Tibial nerve (tissue), 4 donors: Measurements from ENCODE around the gene C1orf174. TPM values are rescaled to one million over a fixed set of nuclear protein-coding genes. Genes with fewer than 3 reads are reported as not detected.
A peak's percentile ranks its signal among the peaks of the same experiment; 100 is the strongest.

Experiments
- DNase-seq, 2 donors: peaks; one replicate each; pipeline ENCODE4 v3.0.0-alpha.2; 2019; ENCODE audit warnings: low spot score in 2 of 2
- H3K27ac ChIP-seq, 4 donors: fragments of 200-600 bp; sonication (generic) in 3 of 4; one replicate each; pipeline ENCODE4 v1.5.1; 2017 to 2019; ENCODE audit warnings: mild to moderate bottlenecking in 1 of 4
- H3K27me3 ChIP-seq, 2 donors: fragments of 200-600 bp; sonication (generic) in 1 of 2; one replicate each; pipeline versions ENCODE4 v1.5.1 to v1.6.0; 2017 to 2019
- H3K36me3 ChIP-seq, 3 donors: fragments of 200-600 bp; sonication (generic); one replicate each; pipeline ENCODE4 v1.5.1; 2018 to 2019
- H3K4me1 ChIP-seq, 4 donors: fragments of 200-600 bp; sonication (generic) in 3 of 4; one replicate each; pipeline ENCODE4 v1.5.1; 2017 to 2019
- H3K4me3 ChIP-seq, 4 donors: fragments of 200-600 bp; sonication (generic) in 3 of 4; one replicate each; pipeline ENCODE4 v1.5.1; 2017 to 2019; ENCODE audit warnings: mild to moderate bottlenecking in 1 of 4, moderate library complexity in 1 of 4
- H3K9me3 ChIP-seq, 4 donors: fragments of 200-600 bp; sonication (generic) in 3 of 4; one replicate each; pipeline ENCODE4 v1.5.1; 2017 to 2019
- EP300 ChIP-seq, 2 donors: sonication (generic); formaldehyde crosslinking; IDR thresholded peaks; one replicate each; pipeline ENCODE4 v1.6.1; 2017; ENCODE audit warnings: antibody characterized with exemption in 2 of 2, mild to moderate bottlenecking in 1 of 2
- POLR2A ChIP-seq, 2 donors: fragments of 450-650 bp; IDR thresholded peaks; one replicate each; pipeline ENCODE4 v1.6.1; 2017; ENCODE audit warnings: antibody characterized with exemption in 2 of 2, mild to moderate bottlenecking in 2 of 2, moderate library complexity in 2 of 2
- WGBS, 2 donors: methylation state at CpG; one replicate each; pipeline ENCODE4 v1.1.5; 2018; 5-methylcytosine and 5-hydroxymethylcytosine counted together
- total RNA-seq, 4 donors: library from RNA; depleted of rRNA; stranded (reverse); fragments of >200 nt; gene quantifications; one replicate each; pipeline ENCODE4 v1.1.0, GENCODE V29; 2016
- TF ChIP-seq, protein P1 (sequence below), 5 experiments: fragments of 200-600 bp in 3 of 5; fragments of 450-650 bp in 2 of 5; sonication (generic) in 3 of 5; IDR thresholded peaks; one replicate each; pipeline ENCODE4 v1.5.1; 2016 to 2019; ENCODE audit warnings: antibody characterized with exemption in 5 of 5, mild to moderate bottlenecking in 3 of 5, moderate library complexity in 2 of 5

The C1orf174 gene
- total RNA-seq, 4 donors from 2014 or later, result 18.2 to 24.6 (median 19.1) TPM

DNA sequence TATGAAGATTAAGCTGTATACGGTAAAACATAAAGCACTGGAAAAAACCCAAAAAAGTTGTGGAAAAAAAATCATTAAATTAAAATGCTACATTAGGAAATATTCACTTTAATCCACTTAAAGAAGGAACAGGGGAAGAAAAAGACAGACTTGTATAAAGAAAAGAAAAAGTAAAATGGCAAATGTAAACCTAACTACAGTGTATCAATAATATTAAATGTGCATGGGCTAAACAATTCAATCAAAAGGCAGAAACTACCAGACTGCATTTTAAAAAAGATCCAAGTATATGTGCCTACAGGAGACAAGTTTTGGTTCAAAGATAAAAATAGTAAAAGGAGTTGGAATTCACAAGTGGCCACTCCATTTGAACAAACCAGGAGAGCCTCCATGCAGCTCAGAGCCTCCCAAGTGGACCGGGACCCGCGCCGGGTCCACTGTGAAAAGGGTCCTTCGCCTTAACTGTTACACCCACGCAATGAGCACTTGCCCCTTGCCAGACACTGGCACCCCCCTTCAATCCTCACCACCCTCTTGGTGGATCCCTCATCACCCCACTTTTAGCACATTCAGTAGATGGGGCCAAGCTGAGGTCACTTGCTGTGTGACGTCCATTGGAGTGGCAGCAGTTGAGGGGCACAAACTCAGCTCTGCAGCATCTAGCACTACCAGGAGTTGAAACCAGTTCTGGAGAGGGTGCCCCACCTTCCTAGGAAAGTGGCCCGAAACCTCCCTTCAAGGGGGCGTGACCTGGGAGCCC lies 898 bp downstream of the C1orf174 start:
- 40 to 42% methylated on average over 10 of the region's 10 CpGs for WGBS, 2 donors
- Histone ChIP-seq H3K4me3 (peak overlapping the region; percentile 72 to 98 (median 91)), H3K4me1 (peaks cover 0 to 16% (median 2%) of the 10 kb centered on the region in 4 donors), H3K36me3 (peaks cover 0 to 25% (median 0%) of the 10 kb centered on the region in 3 donors), H3K27me3 (no peaks in the 10 kb centered on the region), H3K27ac (peak overlapping the region; percentile 87 to 99 (median 94)), H3K9me3 (peaks cover 0 to 20% (median 0%) of the 10 kb centered on the region in 4 donors)
- no peak for TF ChIP-seq POLR2A (IDR thresholded peaks at IDR 0.05)
- TF ChIP-seq EP300 (IDR thresholded peaks at IDR 0.05), result no peak
- TF ChIP-seq, protein P1, sequence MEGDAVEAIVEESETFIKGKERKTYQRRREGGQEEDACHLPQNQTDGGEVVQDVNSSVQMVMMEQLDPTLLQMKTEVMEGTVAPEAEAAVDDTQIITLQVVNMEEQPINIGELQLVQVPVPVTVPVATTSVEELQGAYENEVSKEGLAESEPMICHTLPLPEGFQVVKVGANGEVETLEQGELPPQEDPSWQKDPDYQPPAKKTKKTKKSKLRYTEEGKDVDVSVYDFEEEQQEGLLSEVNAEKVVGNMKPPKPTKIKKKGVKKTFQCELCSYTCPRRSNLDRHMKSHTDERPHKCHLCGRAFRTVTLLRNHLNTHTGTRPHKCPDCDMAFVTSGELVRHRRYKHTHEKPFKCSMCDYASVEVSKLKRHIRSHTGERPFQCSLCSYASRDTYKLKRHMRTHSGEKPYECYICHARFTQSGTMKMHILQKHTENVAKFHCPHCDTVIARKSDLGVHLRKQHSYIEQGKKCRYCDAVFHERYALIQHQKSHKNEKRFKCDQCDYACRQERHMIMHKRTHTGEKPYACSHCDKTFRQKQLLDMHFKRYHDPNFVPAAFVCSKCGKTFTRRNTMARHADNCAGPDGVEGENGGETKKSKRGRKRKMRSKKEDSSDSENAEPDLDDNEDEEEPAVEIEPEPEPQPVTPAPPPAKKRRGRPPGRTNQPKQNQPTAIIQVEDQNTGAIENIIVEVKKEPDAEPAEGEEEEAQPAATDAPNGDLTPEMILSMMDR (IDR thresholded peaks at IDR 0.05), result no peak
- no peak for DNase-seq

DNA sequence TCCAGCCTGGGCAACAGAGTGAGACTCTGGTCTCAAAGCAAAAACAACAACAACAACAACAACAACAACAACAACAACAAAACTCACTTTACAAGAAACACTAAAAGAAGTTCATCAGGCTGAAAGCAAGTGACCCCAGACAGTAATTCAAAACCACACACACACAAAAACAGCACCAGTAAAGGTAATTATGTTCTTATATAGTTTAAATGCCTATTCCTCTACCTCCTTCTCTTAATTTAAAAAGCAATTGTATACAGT lies 1.7 kb downstream of the C1orf174 start:
- H3K9me3 ChIP-seq, result peaks cover 0 to 20% (median 0%) of the 10 kb centered on the region in 4 donors
- no peak overlapping the region for H3K27ac ChIP-seq
- no peaks in the 10 kb centered on the region for H3K27me3 ChIP-seq
- H3K4me3 ChIP-seq, result no peak overlapping the region
- peaks cover 0 to 25% (median 0%) of the 10 kb centered on the region in 3 donors for H3K36me3 ChIP-seq
- TF ChIP-seq, protein P1 (IDR thresholded peaks at IDR 0.05), result no peak
- no peak for TF ChIP-seq EP300 (IDR thresholded peaks at IDR 0.05)
- no peak for TF ChIP-seq POLR2A (IDR thresholded peaks at IDR 0.05)
- DNase-seq, result no peak
- peaks cover 0 to 18% (median 2%) of the 10 kb centered on the region in 4 donors for H3K4me1 ChIP-seq

DNA sequence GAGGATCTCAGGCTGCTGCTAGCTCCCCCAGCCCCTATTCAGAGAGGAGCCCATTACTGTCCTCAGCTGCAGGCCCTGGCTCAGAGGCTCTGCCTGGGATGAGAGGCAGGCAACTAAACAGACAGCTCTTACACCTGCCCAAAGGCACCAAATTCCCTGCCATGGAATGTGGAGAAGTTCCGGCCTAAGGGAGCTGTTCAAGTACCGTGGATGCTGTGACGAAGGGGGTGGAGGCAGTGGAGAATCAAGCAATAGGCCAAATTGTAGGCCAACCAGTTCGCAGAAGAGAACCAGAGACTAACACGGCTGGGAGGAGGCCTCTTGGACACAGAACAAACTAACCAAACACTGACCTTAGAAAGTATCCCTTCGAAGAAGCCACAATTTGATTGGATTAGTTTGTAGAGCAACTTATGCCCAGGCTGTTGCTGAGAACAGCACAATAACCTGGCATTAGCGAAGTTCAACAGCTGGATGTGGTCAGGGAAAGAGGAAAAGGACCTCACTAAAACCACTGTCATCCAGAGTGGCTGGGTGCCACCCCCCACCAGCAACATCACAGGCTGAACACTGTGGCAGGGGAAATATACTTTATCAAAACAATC lies 3.6 kb downstream of the C1orf174 start:
- no peak overlapping the region for H3K4me3 ChIP-seq
- H3K9me3 ChIP-seq, result peaks cover 0 to 20% (median 0%) of the 10 kb centered on the region in 4 donors
- 90 to 97% methylated on average over 7 of the region's 7 CpGs for WGBS, 2 donors
- DNase-seq, result no peak
- no peaks in the 10 kb centered on the region for H3K27me3 ChIP-seq
- TF ChIP-seq EP300 (IDR thresholded peaks at IDR 0.05) (no peak), POLR2A (IDR thresholded peaks at IDR 0.05) (no peak)
- TF ChIP-seq, protein P1 (IDR thresholded peaks at IDR 0.05), result no peak
- no peak overlapping the region for H3K27ac ChIP-seq
- H3K4me1 ChIP-seq, result peaks cover 0 to 18% (median under 1%) of the 10 kb centered on the region in 4 donors
- peaks cover 0 to 26% (median 0%) of the 10 kb centered on the region in 3 donors for H3K36me3 ChIP-seq

DNA sequence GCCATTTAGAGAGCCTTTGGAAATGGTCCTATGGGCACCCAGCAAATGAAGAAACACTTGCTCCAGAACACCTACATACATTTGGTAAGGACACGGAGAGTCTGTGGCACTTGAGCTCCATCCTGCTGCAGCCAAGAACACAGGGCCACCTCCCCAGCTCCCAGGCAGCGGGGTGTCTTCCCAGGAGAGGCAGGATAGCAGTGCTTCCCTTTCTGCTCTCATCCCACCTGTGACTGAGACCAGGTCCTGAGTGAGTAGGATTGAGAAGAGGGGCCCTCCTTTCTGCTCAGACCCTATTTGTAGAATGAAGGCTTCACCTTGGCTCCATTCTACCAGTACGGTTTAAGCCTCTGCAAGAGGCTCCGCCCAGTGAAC lies 4.1 kb downstream of the C1orf174 start:
- H3K9me3 ChIP-seq, result peaks cover 0 to 20% (median 0%) of the 10 kb centered on the region in 4 donors
- WGBS, 2 donors, result 90 to 97% methylated on average over 4 of the region's 4 CpGs
- DNase-seq, result no peak
- peaks cover 0 to 32% (median 0%) of the 10 kb centered on the region in 3 donors for H3K36me3 ChIP-seq
- no peak overlapping the region for H3K27ac ChIP-seq
- TF ChIP-seq POLR2A (IDR thresholded peaks at IDR 0.05), result no peak
- TF ChIP-seq, protein P1 (IDR thresholded peaks at IDR 0.05), result no peak
- TF ChIP-seq EP300 (IDR thresholded peaks at IDR 0.05), result no peak
- H3K4me1 ChIP-seq, result peaks cover 0 to 16% (median 0%) of the 10 kb centered on the region in 4 donors
- no peak overlapping the region for H3K4me3 ChIP-seq
- no peaks in the 10 kb centered on the region for H3K27me3 ChIP-seq

DNA sequence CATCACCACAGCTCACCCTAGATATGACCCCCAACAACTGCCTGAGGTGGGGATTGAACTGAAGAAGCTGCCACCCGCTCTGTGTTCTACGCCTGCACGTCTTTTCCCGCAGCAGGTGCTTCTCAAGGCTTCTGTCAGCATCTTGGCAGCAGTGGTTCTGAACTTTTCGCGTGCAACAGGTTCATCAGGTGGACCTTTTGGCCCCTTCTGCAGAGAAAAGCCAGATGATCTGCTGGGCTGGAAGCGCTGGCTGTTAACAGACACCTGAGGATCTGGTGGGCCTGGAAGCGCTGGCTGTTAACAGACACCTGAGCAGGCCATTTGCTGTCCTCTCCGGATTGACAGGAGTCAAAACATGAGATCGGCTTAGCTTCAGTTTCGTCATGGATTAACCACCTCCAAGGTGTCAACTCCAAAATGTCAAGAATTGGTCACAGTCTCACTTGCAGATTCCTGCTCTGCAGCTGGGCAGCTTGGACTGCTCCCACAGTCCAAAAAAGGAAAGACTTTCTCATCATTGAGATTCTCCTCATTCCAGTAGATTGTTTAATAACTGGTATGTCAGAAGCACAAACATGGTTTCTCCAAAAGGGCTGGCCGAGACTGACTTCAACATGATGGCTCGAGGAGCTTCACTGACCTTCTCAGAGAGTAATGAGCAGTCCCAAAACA lies 4.7 kb downstream of the C1orf174 start:
- WGBS, 2 donors, result 93 to 96% methylated on average over 13 of the region's 13 CpGs
- Histone ChIP-seq H3K27me3 (no peaks in the 10 kb centered on the region), H3K9me3 (peaks cover 0 to 20% (median 0%) of the 10 kb centered on the region in 4 donors), H3K36me3 (peaks cover 0 to 37% (median 3%) of the 10 kb centered on the region in 3 donors), H3K4me1 (peaks cover 0 to 16% (median 0%) of the 10 kb centered on the region in 4 donors), H3K4me3 (no peak overlapping the region), H3K27ac (no peak overlapping the region)
- TF ChIP-seq EP300 (IDR thresholded peaks at IDR 0.05) (no peak), POLR2A (IDR thresholded peaks at IDR 0.05) (no peak)
- TF ChIP-seq, protein P1 (IDR thresholded peaks at IDR 0.05), result no peak
- no peak for DNase-seq
